HG03175 (cell line): ENCODE measurements around the gene SPARC.

ENCODE experiments used
- ATAC-seq: cut with Tn5 transposase; IDR thresholded peaks from one replicate; pipeline ENCODE4 v1.9.1; 2021; ENCODE audit warnings: mild to moderate bottlenecking, moderate library complexity; ENCODE audit not compliant: unreplicated experiment

SPARC gene

DNA sequence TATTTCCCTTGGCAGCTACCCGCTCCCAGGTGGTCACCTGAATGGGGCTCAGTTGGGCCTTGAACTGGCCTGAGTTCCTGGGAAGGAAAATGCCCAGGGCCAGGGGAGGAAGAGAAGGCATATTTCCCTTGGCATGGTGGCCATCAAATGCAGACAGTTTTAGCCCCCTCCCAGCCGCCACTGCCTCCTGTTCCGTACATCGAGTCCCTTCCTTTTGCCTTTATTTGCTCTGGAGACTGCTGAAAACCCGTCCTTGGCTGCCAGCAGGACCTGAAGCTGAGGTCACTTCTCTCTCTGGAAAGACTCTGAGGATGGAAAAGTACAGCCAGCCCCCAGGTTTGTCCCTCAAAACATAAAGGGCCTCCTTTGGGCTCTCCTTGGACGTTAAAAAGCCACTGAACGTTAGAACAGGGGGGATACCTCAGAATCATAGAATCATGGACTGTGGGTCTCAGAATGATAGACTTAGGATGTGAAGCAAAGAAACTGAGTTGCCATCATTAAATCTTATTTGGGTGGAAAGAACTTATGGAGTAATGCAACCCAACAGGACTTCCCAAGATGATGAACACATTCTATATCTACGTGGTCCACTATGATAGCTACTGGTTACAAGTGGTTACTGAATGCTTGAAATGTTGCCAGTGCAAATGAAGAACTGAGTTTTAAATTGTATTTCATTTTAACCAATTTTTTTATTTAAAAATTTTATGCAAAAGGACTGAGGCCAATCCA is 7.1 kb downstream of the SPARC start:
- ATAC-seq, result no peak

DNA sequence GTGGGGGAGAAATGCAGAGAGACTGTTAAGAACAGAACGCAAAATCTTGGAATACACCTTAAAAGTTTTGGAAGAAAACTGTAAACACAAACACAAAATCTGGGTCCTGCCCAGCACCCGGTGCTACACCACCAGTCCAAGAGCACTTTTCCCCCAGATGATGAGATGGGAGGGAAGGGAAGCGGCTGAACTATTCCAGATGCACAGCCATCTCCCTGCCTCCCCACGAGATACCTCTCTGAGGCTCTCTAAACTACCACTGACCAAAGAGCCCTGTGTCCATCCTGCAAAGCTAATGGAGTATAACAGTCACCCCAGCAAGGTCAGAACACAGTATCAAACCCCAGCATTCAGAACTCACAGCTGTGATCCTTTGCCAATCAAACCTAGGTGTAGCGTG is 8.0 kb downstream of the SPARC start:
- no peak for ATAC-seq

DNA sequence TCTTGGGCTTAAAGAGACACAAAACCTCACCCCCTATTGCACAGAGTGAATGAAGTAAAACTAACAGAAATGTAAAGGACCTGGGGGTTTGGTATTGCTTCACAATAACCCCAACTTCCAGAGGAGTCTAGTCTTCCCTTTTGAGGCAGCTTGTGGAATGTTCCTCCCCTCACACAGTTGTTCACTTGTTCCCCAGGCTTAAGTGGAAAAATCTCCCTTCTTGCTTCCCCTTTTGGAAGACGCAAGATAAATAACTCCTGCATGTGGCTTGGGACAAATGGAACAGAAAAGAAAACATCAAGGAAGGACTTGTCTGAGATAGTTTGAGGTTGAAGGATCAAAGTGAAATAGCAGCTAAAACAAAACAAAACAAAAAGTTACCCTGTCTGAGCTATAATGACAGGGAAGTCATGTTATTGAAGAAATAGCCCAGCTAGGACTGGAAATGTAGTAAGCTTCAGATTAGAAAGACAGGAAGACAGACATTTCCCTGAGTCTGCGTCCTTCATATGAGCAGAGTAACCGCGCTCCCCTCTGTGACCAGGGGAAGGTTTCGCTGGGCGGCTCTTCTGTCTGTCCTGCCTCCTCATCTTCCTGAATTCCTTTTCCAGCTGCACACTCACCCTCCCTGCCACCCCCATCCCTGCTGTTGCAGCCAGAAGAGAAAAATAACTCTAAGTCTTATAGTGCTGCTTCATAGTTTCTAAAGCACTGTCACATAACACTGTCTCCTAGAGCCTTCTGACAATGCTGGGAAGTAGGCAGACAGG is 8.8 kb downstream of the SPARC start:
- ATAC-seq, result no peak

DNA sequence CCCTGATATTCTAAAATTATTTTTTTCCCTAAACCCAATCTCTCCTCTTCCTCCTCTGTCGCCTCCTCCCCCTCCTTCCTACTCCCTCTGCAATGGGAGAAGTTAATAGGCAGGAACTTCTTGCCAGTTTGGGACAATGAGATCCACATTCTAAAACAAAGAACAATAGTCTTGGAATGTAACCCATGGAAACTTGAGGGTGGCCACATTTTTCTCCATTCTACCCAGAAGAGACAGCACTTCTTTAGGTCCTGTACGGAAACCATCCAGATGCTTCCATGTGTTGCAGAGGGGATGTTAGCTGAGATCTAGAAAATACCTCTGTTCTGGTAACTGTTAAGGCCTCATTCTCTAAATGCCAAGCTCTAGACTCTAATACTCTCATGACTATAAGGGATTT is 10.0 kb downstream of the SPARC start:
- no peak for ATAC-seq

GRCh38 chr5:151676314-151676712 is 10.4 kb downstream of the SPARC start:
- no peak for ATAC-seq

- no peak for ATAC-seq
Measured at GRCh38 chr5:151675611-151676313, 11.0 kb downstream of the SPARC start.

DNA sequence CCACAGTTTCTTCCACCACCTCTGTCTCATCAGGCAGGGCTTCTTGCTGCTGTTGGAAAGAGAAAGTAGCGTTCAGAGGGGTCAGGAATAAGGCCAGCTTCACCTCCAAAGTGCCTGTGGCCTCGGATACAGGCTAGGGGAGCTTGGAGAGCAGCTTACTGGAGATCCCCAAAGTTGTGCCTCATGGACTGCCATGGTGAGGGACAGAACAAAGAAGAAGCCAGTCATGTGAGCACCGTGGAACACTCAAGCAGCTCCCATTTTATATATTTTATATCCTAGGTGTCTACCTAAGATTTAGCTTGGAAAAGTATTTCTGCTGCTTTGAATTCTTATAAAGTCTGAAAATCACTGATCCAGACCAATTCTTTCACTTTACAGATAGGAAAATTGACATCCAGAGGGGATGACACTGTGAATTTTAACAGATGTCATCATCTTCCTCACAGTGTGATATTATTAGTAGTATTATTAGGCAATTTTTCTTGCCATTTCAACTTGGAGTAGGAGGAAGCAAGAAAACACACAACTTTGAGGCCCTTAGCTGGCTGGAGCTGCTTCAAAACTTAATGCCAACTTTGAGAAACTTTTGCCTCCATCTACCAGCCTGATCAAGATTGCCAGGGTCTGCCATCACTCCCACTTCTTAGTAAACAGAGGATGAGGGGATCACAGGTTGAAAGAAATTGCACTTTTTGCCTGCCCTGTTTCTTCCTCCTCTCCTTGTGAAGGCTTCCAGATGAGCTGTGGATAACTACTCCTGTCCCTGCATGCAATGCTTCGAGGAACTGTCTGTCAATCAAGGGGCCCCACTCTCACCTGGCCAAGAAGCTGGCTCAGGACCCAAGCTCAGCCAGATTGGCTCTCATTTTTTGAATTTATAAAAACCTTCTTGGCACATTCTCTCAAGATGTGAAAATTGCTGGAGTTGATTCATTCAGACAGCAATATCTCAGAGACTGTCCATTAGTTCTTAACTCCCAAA is 11.8 kb downstream of the SPARC start:
- no peak for ATAC-seq

GRCh38 chr5:151673421-151673820 is 13.3 kb downstream of the SPARC start:
- ATAC-seq, result no peak

DNA sequence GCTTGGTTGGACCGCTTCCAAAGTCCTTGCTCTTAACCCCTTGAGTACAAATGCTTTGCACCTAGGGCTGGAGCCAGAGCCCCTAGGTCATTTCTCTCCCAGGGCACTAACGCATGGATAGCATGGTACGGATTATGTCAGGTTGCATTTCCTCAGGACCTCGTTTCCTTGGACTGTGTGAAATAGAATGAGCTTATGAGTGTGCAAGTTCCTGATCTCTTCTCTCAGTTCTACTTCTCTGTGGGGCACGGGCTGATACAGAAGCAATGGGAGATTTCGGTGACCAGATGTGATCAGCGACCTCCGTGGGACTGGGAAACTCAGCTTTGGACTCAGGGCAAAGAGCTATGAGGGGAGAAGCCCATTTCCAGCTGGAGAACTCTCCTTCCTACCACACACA is 14.2 kb downstream of the SPARC start:
- ATAC-seq, result no peak

DNA sequence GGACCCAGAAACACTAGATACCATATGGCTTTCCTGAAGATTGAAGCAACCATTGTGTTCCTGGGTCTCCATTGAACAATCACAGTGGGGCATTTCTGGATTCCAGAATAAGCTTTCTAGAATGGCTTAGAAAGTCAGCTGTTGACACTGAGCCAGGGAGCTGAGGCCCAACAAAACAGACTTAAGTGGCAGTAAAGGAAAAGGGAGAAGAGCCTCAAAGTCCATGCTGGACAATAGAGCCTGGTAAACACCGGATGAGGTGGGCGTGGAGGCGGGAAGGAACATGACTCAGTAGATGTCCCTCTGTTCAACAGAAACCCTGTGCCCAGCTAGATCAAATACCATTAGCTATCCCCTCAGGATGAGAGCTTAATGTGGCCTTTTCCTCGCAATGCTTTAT is 14.8 kb downstream of the SPARC start:
- no peak for ATAC-seq

DNA sequence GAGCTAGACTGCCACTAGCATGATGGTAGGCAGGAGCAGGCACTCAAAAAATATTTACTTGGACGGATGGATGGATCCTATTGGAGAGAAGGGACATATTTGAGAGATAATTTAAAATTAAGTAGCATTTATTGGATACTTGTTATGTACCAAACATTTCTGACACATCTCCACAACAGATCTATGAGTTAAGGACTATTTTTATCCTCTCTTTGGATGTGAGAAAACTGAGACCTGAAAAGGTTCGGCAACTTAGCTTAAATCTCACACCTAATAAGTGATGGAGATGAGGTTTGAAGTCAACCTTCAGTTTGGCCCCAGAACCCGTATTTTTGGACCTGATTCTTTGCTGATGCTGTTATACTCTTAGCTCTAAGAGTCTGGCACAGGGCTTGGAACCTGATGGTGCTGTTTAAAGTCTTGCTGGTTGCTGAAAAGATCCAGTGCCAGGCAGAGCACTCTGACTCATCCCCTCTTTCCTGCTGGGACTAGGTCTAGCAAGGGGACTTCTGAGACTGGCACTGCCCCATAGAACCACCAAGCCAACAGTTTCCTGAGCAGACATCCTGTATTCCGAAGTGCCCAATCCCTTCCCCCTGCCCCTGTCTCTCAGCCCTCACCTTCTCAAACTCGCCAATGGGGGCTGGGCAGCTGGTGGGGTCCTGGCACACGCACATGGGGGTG is 15.6 kb downstream of the SPARC start:
- no peak for ATAC-seq

GRCh38 chr5:151670083-151670686 is 16.5 kb downstream of the SPARC start:
- no peak for ATAC-seq

DNA sequence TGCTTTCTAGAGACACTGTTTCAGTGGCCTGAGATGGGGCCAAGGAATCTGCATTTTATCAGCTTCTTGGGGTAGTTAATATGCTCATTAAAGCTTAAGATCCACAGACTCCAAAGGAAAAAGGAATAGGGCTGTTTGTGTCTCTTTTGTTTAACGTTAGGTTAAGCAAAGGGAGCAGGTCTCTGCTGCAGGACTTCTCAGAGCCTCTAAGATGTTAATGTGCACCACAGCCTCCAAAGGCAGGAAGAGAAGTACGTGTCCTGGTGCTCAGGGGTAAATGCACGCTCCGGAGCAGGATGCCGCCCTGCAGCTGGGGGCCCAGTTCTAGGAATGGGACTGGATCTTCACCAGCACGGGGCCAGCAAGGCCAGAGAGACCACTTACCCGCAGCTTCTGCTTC is 19.6 kb downstream of the SPARC start:
- ATAC-seq, result no peak

DNA sequence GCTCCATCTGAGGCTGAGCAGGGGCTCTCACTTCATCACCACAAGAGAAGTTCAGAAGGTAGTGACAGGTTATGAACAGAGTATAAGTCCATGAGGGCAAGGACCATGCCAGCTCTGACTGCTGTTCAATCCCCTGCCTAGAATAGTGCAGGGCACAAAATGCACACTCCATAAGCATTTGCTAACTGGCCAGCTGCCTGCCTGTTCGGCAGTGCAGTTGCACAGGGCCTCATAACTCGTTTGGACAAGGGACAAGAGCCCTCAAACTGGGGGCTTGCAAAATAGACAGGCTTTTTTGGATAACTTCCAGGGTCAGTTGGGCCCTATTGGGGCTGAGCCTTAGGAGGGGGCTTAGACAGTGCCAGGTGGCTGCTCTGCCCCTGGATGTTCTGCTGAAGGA is 21.1 kb downstream of the SPARC start:
- no peak for ATAC-seq

DNA sequence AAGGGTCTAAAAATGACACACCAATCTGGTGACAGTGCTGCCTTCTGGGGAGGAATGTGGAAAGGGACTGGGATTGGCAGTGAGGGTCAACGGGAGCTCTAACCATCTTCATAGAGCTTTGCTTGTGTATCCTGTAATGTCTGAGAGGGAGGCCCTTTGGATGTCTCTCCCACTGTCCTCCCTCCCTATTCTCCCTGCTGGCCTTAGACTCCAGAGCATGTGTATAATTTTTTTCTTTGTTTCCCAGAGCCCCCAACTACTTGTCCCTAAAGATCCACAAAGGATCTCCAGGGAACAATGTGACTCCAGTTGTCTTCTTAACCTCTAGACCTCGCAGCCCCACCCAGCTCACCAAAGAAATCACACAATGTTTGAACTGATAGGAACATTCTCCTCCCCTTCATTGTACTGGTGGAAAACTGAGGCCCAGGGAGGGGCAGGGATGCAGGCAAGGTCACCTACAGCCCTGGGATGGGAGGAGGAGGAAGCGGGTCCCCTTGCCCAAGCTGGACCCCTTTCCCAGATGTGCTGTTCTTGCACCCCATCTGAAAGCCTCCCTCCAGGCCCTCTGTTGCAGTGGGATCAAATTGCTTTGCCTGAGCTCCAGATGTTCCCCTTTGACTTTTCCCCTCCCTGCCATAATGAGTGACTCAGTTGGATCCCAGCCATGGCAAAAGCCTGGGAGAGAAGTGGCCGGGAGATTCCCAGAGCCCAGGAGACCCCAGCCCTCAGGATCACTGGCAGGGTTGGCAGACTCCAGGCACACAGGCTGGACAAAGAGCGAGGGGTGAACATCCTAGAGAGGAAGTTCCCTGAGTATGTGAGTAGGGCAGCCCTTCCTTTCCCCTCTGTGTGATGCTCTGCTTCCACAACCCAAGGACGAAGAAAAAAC is 21.8 kb downstream of the SPARC start:
- ATAC-seq, result no peak

GRCh38 chr5:151663617-151664293 is 23.0 kb downstream of the SPARC start:
- no peak for ATAC-seq

- ATAC-seq, result peak; percentile 33
Measured at GRCh38 chr5:151662805-151663204, 23.9 kb downstream of the SPARC start.
